ENCODE results near the gene ARPIN.

ARPIN gene

GRCh38 chr15:89899951-89900567, 12.7 kb downstream of the ARPIN start:
- TF ChIP-seq CTCF (IDR thresholded peaks at IDR 0.05; ENCODE audit: low read length, missing control alignments) = no peak
- H3K4me3 ChIP-seq (replicated peaks; ENCODE audit: low read depth, low read length) = no peak overlapping the region

GRCh38 chr15:89899295-89899945, 13.3 kb downstream of the ARPIN start:
- no peak for DNase-seq (ENCODE audit: low read depth)
- TF ChIP-seq CTCF (IDR thresholded peaks at IDR 0.05; ENCODE audit: low read length, missing control alignments) = no peak
- no peak overlapping the region for H3K4me3 ChIP-seq (replicated peaks; ENCODE audit: low read depth, low read length)

More at GRCh38 chr15:89899951-89900567, 12.7 kb downstream of the ARPIN start:
- no peak for DNase-seq (ENCODE audit: low read depth)

GRCh38 chr15:89898614-89899294, 14.0 kb downstream of the ARPIN start:
- peak; percentile 62 for TF ChIP-seq CTCF (IDR thresholded peaks at IDR 0.05; ENCODE audit: low read length, missing control alignments)
- peak; percentile 55 for DNase-seq (ENCODE audit: low read depth)
- no peak overlapping the region for H3K4me3 ChIP-seq (replicated peaks; ENCODE audit: low read depth, low read length)

GRCh38 chr15:89898146-89898545, 14.6 kb downstream of the ARPIN start:
- H3K4me3 ChIP-seq (replicated peaks; ENCODE audit: low read depth, low read length) = no peak overlapping the region
- no peak for TF ChIP-seq CTCF (IDR thresholded peaks at IDR 0.05; ENCODE audit: low read length, missing control alignments)
- no peak for DNase-seq (ENCODE audit: low read depth)

- H3K4me3 ChIP-seq (replicated peaks; ENCODE audit: low read depth, low read length) = peak within 1 kb of the TSS; percentile 94
- peak; percentile 96 for DNase-seq (ENCODE audit: low read depth)
- TF ChIP-seq CTCF (IDR thresholded peaks at IDR 0.05; ENCODE audit: low read length, missing control alignments) = no peak
Measured at GRCh38 chr15:89893696-89894447, 18.9 kb downstream of the ARPIN start, which contains the start of gene AP3S2. Gene AP3S2 (minus strand): TSS chr15:89893994. CDS start chr15:89893949, 45 bp downstream.

GRCh38 chr15:89893027-89893426, 19.7 kb downstream of the ARPIN start:
- H3K4me3 ChIP-seq (replicated peaks; ENCODE audit: low read depth, low read length) = peak overlapping the region; percentile 94
- TF ChIP-seq CTCF (IDR thresholded peaks at IDR 0.05; ENCODE audit: low read length, missing control alignments) = no peak
- DNase-seq (ENCODE audit: low read depth) = peak; percentile 47

Measured in fibroblast of pulmonary artery (primary cell).